Astrocyte (in vitro differentiated cells and primary cell): ENCODE data around the gene ERCC3.

Experiments
- CTCF ChIP-seq: IDR thresholded peaks from 2 replicates; pipeline ENCODE4 v1.5.1; 2011; ENCODE audit warnings: low read depth, mild to moderate bottlenecking, inconsistent platforms, low read length, moderate library complexity; ENCODE audit not compliant: insufficient read depth
- EZH2 ChIP-seq: IDR thresholded peaks from 2 replicates; pipeline ENCODE4 v1.6.1; 2012; ENCODE audit warnings: mild to moderate bottlenecking, low read length, inconsistent platforms; ENCODE audit not compliant: insufficient read depth

DNA sequence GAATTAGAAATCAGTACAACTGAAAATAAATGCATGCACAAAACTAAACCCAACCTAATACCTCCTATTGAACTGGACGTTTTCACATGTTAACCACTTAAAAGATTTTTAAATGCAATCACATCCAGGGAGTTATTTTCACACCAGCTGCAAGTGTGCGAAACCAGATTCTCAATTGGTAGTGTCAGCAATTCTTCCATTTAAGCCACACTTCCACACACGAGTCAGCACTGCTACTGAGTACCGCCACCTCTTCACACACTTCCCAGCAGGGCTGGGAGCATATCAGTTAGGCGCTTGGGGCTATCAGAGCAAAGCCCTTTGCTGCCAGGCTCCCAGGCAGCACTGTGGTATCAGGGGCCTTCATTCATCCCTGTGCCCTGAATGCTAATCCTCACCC lies 14.2 kb downstream of the ERCC3 start:
- no peak for TF ChIP-seq CTCF
- TF ChIP-seq EZH2: no peak
